ES-I3 (cell line): ENCODE results near the gene PPP6R2.

ENCODE experiments used
- H3K36me3 ChIP-seq: 2 replicates; pipeline ENCODE4 v1.6.1; 2013; ENCODE audit warnings: mild to moderate bottlenecking, low read length, control low read depth, moderate library complexity; ENCODE audit not compliant: insufficient read depth
- H3K4me1 ChIP-seq: 2 replicates; pipeline ENCODE4 v1.6.1; 2013; ENCODE audit warnings: mild to moderate bottlenecking, control low read depth, low read length; ENCODE audit not compliant: insufficient read depth
- H3K9ac ChIP-seq: 2 replicates; pipeline ENCODE4 v1.6.1; 2013; ENCODE audit warnings: low read depth, mild to moderate bottlenecking, low read length, moderate library complexity
- H3K9me3 ChIP-seq: 2 replicates; pipeline ENCODE4 v1.6.1; 2013; ENCODE audit warnings: mild to moderate bottlenecking, low read length, moderate library complexity; ENCODE audit not compliant: control insufficient read depth, insufficient read depth

Gene PPP6R2

DNA sequence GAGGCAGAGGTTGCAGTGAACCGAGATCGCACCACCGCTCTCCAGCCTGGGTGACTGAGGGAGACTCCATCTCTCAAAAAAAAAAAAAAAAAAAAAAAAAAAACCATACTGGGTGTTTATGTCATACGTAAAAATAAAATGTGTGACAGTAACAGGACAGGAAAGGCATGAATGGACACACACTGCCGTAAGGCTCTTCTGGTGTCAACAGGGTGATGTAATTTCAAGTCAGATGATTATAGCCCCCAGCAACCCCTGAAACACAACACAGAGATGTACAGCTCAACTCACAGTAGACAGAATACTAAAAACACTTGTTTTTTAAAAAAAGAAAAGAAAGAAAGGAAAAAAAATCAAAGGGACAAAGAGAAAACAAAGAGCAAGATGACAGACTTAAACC lies 109.5 kb downstream of the PPP6R2 start:
- no peaks in the 10 kb centered on the region for H3K4me1 ChIP-seq
- no peak overlapping the region for H3K9ac ChIP-seq
- peaks cover under 1% of the 10 kb centered on the region; the same call in 1 of the 2 replicates for H3K36me3 ChIP-seq
- H3K9me3 ChIP-seq: no peaks in the 10 kb centered on the region

DNA sequence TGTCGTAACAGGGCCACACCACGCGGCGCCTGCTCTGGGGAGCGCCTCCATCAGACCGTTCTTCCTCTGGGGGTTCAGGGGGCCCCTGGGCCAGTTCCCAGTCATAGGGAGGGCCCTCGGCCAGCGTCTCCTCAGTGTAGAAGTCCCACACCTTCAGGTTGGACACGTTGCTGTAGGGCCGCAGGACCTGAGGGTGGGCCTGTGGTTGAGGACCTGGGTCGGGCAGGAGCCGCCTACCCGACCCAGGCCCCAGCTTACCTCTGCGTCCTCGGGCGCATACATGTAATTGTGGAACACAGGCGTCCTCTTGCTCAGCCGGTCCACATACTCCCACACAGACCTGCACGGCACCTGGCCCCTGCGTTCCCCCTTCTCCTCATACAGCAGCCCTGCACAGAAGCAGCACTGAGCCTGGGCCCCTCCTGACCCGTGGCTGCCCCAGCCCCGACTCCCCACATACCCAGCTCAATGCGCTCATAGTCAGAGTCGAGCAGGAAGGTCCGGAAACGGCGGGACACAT lies 111.5 kb downstream of the PPP6R2 start:
- Histone ChIP-seq H3K36me3 (no peaks in the 10 kb centered on the region; the same call in 1 of the 2 replicates), H3K9ac (no peak overlapping the region), H3K9me3 (no peaks in the 10 kb centered on the region), H3K4me1 (no peaks in the 10 kb centered on the region)

DNA sequence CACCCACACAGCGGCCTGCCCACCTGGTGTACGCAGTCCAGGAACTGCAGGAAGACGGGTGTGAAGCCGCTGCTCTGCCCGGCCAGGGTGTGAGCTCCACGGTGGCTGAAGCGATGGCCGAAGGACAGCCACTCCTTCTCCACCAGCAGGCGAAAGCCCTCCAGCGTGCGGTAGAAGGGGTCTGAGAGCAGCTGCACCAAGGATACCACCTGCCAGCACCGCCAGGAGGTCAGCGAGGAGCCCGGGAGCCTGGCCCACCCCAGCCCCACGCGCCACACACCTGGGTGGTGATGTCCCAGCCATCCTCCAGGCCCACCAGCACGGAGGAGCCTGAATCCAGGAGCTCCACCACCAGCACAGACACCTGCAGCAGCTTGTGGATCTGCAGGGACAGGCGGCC lies 112.1 kb downstream of the PPP6R2 start:
- Histone ChIP-seq H3K36me3 (no peaks in the 10 kb centered on the region; the same call in 1 of the 2 replicates), H3K4me1 (no peaks in the 10 kb centered on the region), H3K9me3 (no peaks in the 10 kb centered on the region), H3K9ac (no peak overlapping the region)

DNA sequence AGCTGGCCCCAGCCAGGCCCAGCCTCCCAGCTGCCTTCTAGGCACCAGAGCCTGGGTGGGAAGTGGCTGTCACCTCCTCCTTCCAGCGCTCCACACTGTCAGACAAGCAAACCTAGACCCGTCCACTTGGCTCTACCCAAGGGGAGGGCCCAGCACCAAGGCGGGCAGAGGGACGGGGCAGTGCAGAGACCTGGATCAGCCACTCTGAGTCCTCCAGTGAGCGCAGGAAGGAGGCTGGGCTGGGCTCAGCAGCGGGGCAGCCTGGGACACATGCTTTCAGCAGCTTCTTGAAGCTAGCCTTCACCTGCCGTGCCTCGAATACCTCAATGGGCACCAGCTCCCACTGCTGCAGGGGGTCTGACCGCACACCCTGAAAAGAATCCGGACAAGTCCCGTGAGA lies 112.9 kb downstream of the PPP6R2 start:
- Histone ChIP-seq H3K36me3 (no peaks in the 10 kb centered on the region; the same call in 1 of the 2 replicates), H3K9ac (no peak overlapping the region), H3K4me1 (no peaks in the 10 kb centered on the region), H3K9me3 (no peaks in the 10 kb centered on the region)

DNA sequence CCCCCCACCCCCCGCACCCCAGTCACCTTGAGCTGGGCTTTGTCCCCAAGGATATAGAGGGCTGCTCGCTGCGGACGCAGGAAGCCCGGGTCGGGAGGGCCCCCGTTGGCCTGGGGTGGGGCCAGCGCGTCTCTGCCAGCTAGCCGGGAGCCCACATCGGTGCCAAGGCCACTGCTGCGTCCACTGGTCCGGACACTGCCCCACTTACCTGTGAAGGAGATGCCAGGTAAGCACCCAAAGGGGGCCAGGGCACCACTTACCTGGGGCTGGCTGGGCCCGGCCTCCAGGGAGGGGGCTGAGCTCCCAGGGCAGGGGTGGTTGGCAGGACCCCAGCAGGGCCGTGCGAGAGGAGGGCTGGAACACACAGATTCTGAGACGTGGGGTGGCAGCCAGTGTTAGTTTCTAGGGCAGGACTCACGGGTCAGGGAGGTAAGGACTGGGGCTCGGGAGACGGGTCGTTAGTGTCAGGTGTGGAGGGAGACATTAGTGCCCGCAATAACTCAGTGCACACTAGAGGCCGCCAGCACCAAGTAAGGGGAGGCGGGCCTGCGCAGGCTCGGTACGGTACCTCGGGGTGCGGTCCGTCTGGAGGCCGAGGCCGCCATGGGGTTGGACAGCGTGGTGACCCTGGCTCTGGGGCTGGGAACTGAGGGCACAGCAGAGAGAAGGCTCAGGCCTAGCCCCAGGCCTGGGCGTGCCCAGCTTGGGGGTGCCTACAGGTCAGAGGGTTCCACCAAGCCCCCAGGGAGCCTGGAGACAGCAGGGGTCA lies 113.5 kb downstream of the PPP6R2 start:
- no peaks in the 10 kb centered on the region; the same call in 1 of the 2 replicates for H3K36me3 ChIP-seq

DNA sequence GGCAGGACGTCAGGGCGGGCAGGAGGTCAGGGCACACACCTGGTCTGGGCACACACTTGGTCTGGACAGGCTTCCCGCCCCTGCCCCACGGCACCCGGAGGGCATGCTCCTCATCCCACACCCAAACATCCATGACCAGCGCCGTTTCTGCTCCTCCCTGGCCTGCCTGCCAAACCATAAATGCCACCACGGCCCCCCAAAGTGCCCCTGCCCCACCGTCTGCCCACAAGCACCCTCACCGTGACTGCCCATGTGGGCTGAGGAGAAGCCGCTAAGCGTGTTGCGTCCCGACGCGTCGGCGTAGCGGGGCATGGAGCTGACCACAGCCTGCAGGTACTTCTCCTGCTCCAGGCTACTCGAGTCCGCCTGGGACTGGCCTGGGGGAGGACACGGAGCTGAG lies 115.9 kb downstream of the PPP6R2 start:
- Histone ChIP-seq H3K36me3 (no peaks in the 10 kb centered on the region; the same call in 1 of the 2 replicates), H3K9ac (no peak overlapping the region), H3K4me1 (no peaks in the 10 kb centered on the region), H3K9me3 (no peaks in the 10 kb centered on the region)

More for the DNA sequence above, 113.5 kb downstream of the PPP6R2 start:
- Histone ChIP-seq H3K9me3 (no peaks in the 10 kb centered on the region), H3K9ac (no peak overlapping the region), H3K4me1 (no peaks in the 10 kb centered on the region)

DNA sequence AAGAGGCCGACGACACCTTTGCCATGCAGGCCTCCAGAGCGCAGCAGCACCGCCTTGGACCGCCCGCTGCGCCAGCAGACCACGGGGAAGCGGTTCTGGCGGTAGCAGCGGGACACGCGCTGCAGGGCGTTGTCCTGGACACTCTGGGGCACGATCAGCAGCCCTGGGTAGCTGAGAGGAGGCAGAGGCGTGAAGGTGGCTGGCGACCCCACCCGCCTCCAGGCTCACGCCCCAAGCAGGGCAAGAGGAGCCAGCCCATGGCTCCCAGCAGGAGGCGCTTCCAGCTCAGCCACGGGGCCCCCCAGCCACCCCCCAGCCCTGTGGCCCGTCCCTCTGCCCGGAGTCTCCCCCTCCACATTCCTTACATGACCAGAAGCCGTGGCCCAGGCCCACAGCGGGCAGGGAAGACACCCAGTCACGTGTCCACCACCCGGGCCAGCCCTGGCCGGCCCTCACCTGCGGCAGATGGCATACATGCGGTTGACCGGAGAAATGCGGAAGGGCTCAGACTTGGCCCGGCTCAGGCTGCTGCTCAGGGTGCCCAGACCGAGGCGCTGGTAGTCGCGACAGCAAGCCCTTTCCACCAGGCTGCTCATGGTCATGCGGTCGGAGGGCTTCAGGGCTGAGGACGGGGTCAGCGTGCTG lies 116.5 kb downstream of the PPP6R2 start:
- no peaks in the 10 kb centered on the region for H3K36me3 ChIP-seq
- no peak overlapping the region for H3K9ac ChIP-seq

DNA sequence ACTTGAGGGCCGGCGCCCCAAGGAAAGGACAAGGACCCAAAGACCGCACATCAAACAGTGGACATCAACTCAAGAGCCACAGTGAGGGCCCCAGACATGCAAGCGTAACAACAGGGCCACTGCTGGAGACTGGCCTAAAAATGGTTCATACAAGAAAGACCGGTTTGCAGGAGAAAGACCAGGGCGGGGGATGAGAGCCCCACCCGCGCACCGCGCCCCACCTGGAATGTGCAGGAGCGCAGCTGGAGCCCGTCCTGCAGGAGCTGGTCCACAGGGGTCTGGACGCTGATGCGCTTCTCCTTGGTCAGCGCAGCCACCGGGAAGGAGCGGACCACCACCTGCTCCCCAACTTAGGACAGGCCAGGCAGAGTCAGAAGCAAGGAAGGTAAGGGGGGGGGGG lies 117.8 kb downstream of the PPP6R2 start:
- H3K9me3 ChIP-seq: no peaks in the 10 kb centered on the region
- no peaks in the 10 kb centered on the region; the same call in 1 of the 2 replicates for H3K36me3 ChIP-seq
- H3K9ac ChIP-seq: no peak overlapping the region
- H3K4me1 ChIP-seq: no peaks in the 10 kb centered on the region

More for the DNA sequence above, 116.5 kb downstream of the PPP6R2 start:
- Histone ChIP-seq H3K9me3 (no peaks in the 10 kb centered on the region), H3K4me1 (no peaks in the 10 kb centered on the region)

DNA sequence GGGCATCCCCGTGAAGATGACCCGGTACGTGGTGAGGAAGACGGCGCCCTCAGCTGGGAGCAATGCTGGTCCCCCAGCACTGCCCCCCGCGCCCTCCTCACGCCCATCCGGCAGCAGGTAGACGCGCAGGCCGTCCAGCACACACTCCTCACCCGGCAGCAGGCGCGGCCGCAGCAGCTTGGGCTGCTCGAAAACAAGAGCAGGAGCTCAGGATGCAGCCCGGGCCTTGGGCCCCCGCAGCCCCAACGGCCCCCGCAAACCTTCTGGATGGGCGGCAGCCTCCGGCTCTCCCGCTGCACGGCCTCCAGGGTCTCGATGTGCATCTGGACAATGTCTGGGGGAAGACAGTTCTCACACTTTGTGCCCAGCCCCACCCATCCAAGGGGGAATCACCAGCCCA lies 118.4 kb downstream of the PPP6R2 start:
- Histone ChIP-seq H3K4me1 (no peaks in the 10 kb centered on the region), H3K9me3 (no peaks in the 10 kb centered on the region), H3K9ac (no peak overlapping the region), H3K36me3 (no peaks in the 10 kb centered on the region; the same call in 1 of the 2 replicates)

DNA sequence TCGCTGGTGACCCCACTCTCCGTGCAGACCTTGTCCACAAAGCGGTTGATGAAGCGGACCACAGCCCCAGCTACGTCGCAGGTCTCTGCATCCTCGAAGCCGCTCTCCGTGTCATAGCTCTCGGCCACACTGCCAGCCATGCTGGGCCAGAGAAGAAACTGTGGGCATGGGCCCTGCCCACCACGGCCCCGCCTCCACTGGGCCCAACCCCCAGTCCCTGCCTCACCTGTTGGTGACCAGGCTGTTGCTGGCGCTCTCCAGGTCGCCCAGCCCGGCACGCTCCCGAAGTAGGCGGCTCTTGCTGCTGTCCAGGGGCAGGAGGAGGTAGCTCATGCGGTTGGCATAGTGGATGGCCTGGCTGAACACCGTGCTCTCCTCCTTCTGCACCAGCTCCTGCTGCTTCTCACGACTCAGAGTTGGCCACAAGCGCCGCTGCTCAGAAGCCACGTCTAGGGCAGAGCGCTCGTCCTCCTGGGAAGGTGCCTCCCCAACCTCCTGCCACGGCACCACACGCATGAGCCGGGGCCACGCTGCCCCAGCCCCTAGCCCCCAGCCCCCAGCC lies 118.9 kb downstream of the PPP6R2 start:
- Histone ChIP-seq H3K36me3 (no peaks in the 10 kb centered on the region; the same call in 1 of the 2 replicates), H3K4me1 (no peaks in the 10 kb centered on the region), H3K9me3 (no peaks in the 10 kb centered on the region), H3K9ac (no peak overlapping the region)

DNA sequence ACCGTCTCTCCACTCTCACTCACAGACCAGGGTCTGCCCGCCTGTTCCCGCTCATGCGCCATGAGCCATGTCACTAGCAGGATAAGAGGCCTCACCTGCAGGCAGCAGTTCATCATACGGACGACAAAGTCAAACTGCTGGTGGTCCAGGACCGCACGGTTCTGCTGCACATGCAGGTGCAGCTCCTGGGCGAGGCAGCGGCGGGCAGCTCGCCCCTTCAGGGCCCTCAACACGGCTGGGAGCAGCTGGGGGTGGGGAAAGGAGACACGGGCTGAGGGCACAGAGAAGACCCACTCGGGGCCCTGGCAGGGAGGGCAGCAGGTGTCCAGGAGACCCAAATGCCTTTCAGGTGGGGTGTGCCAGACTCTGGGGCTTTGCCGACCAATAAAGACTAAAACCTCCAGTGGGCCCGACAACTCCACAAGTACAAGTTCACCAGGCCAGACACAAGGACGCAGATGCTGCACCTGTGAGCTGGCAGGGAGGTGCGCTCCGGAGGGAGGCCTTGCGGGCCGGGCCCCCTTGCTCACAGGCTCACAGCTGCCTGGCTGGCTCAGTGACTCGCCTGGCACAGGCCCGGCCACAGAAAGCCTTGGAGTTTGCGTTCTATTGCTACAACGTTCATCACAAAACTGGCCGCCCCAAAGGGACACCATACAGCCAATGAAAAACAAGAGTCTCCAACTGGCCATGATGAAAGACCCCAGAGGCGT lies 120.2 kb downstream of the PPP6R2 start:
- H3K36me3 ChIP-seq: no peaks in the 10 kb centered on the region; the same call in 1 of the 2 replicates
- no peak overlapping the region for H3K9ac ChIP-seq

DNA sequence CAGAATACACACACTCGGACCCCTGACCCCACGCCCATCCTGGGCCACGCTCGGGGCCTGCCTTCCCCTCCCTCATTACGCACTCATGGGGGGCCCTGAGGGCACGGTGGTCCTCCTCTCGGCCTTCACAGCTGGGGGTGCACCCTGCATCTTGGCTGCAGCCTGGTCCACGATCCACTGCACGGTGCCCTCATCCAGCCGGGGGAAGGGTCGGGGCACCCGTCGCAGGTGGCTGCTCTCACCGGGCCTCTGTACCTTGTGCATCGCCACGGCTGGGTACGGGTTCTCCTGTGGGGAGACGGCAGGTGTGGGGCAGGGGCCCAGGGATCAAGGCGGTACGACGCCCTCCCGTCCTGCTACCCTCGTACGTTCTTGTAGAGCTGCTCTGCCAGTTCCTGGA lies 121.3 kb downstream of the PPP6R2 start:
- H3K4me1 ChIP-seq: peaks cover 4% of the 10 kb centered on the region; the same call in 1 of the 2 replicates
- H3K9ac ChIP-seq: no peak overlapping the region
- H3K9me3 ChIP-seq: no peaks in the 10 kb centered on the region
- H3K36me3 ChIP-seq: no peaks in the 10 kb centered on the region; the same call in 1 of the 2 replicates

More for the DNA sequence above, 120.2 kb downstream of the PPP6R2 start:
- Histone ChIP-seq H3K9me3 (no peaks in the 10 kb centered on the region), H3K4me1 (no peaks in the 10 kb centered on the region)

DNA sequence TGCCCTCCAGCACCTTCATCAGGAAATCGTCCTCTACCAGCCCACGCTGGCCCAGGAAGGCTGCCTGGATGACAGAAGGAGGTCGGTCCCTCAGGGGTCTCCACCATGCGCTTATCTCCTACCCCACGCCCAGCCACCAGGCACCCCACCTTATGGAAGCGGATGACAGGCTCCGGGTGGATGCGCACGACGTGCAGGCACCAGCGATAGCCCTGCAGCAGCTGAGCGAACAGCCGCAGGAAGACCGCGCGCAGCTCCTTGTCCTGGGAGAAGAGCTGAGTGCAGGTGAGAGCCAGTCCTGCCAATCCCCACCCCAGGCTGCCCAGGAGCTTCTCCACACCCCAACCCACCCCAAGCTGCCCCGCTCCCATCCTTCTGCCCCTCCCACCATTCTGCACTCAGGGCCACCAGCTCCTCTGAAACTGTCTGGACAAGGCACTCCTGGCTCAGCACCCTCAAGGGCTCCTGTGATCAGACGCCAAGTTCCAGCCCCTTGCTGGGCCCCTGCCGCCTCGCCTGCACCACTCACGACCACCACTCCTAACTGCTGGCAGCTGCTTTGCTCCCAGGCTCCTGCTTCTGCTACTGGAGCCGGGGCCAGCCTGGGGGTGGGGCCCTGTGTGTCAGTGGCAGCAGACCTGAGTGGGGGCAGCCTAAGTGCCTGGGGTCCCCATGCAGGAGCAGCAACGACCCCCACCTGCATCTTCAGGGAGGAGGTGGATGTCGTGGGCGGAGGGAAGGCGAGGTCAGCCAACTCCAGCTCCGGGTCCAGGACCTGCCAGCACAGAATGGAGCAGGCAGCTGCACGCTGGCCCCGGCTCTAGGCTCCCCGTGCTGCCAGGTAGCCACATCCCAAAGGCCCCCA lies 122.2 kb downstream of the PPP6R2 start:
- H3K4me1 ChIP-seq: peaks cover 13% of the 10 kb centered on the region
- no peaks in the 10 kb centered on the region; the same call in 1 of the 2 replicates for H3K36me3 ChIP-seq
- H3K9me3 ChIP-seq: no peaks in the 10 kb centered on the region
- no peak overlapping the region for H3K9ac ChIP-seq
